Hepatocyte (in vitro differentiated cells): ENCODE data around the gene GBE1.

Experiments used
- EZH2phosphoT487 ChIP-seq: fragments of 200-600 bp; sonication (generic); IDR thresholded peaks from one replicate; pipeline ENCODE4 v1.6.1; 2018; ENCODE audit warnings: antibody characterized with exemption, mild to moderate bottlenecking, low read depth, moderate library complexity; ENCODE audit not compliant: unreplicated experiment, severe bottlenecking
- TF ChIP-seq, protein P1 (sequence below): fragments of 200-600 bp; sonication (generic); IDR thresholded peaks from 2 replicates; pipeline ENCODE4 v1.5.1; 2016; ENCODE audit warnings: antibody characterized with exemption, mild to moderate bottlenecking; ENCODE audit not compliant: poor library complexity

DNA sequence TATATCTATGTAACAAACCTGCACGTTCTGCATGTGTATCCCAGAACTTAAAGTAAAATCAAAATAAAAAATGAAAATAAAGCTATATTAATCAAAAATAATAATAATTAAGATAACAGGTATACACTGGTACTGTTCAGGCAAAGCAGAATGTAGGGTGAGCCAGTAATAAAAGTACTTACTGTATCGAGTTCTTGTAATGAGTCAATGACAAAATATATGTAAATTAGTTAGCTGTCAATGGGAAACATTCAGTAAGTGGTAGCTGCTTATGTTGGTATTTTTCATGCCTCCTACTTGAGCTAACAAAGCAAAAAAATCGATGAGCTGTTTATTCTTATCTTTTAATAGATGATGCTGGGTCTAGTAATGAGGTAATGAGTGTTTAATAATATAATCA is 93.2 kb downstream of the GBE1 start:
- TF ChIP-seq, protein P1, sequence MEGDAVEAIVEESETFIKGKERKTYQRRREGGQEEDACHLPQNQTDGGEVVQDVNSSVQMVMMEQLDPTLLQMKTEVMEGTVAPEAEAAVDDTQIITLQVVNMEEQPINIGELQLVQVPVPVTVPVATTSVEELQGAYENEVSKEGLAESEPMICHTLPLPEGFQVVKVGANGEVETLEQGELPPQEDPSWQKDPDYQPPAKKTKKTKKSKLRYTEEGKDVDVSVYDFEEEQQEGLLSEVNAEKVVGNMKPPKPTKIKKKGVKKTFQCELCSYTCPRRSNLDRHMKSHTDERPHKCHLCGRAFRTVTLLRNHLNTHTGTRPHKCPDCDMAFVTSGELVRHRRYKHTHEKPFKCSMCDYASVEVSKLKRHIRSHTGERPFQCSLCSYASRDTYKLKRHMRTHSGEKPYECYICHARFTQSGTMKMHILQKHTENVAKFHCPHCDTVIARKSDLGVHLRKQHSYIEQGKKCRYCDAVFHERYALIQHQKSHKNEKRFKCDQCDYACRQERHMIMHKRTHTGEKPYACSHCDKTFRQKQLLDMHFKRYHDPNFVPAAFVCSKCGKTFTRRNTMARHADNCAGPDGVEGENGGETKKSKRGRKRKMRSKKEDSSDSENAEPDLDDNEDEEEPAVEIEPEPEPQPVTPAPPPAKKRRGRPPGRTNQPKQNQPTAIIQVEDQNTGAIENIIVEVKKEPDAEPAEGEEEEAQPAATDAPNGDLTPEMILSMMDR, result no peak
- no peak for TF ChIP-seq EZH2phosphoT487
